Activated T-cell treated with anti-CD3 and anti-CD28 coated beads, Interleukin-2, amount 50 U/mL, for 4 hours (primary cell): ENCODE data around the gene SLC30A4. TPM values are rescaled to one million over a fixed set of nuclear protein-coding genes. Genes with fewer than 3 reads are reported as not detected.

ENCODE experiments used
- ATAC-seq, 2 donors: fragments of 200-7000 bp; cut with Tn5 transposase; one replicate each; pipeline ENCODE4 v1.10.0; 2021
- DNase-seq: peaks from one replicate; pipeline ENCODE4 v3.0.0-alpha.2; 2020
- H3K27me3 Mint-ChIP-seq: one replicate; pipeline ENCODE4 v1.8.0; 2021; ENCODE audit warnings: low read depth, mixed read lengths
- H3K36me3 Mint-ChIP-seq: one replicate; pipeline ENCODE4 v1.8.0; 2022; ENCODE audit warnings: mixed read lengths; ENCODE audit not compliant: insufficient read depth
- H3K4me1 Mint-ChIP-seq: one replicate; pipeline ENCODE4 v1.8.0; 2021; ENCODE audit warnings: low read depth, mixed read lengths
- H3K4me3 Mint-ChIP-seq: one replicate; pipeline ENCODE4 v1.8.0; 2021; ENCODE audit warnings: mild to moderate bottlenecking, moderate library complexity, mixed read lengths
- H3K9me3 Mint-ChIP-seq: one replicate; pipeline ENCODE4 v1.8.0; 2021; ENCODE audit warnings: mixed read lengths
- total RNA-seq, 3 donors: library from RNA; stranded (reverse); gene quantifications; one replicate each; pipeline ENCODE4 v1.2.1, GENCODE V29; 2021

SLC30A4 gene
- total RNA-seq, 3 donors from 2014 or later: 0.98 to 1.2 (median 1.1) TPM

GRCh38 chr15:45449916-45450867 lies 72.4 kb downstream of the SLC30A4 start:
- H3K27me3 Mint-ChIP-seq: peaks cover 2% of the 10 kb centered on the region
- H3K4me3 Mint-ChIP-seq: no peak overlapping the region
- H3K4me1 Mint-ChIP-seq: peaks cover 16% of the 10 kb centered on the region
- H3K9me3 Mint-ChIP-seq: no peaks in the 10 kb centered on the region
- ATAC-seq (no peak), DNase-seq (no peak)
- H3K36me3 Mint-ChIP-seq: no peaks in the 10 kb centered on the region

- DNase-seq: no peak
- H3K27me3 Mint-ChIP-seq: peaks cover 4% of the 10 kb centered on the region
- peaks cover 8% of the 10 kb centered on the region for H3K4me1 Mint-ChIP-seq
- no peaks in the 10 kb centered on the region for H3K36me3 Mint-ChIP-seq
- H3K4me3 Mint-ChIP-seq: no peak overlapping the region
- no peaks in the 10 kb centered on the region for H3K9me3 Mint-ChIP-seq
- no peak for ATAC-seq
Observed at GRCh38 chr15:45449395-45449794, 73.2 kb downstream of the SLC30A4 start.

GRCh38 chr15:45448066-45448915 lies 74.3 kb downstream of the SLC30A4 start:
- H3K9me3 Mint-ChIP-seq: no peaks in the 10 kb centered on the region
- H3K4me3 Mint-ChIP-seq: no peak overlapping the region
- H3K36me3 Mint-ChIP-seq: no peaks in the 10 kb centered on the region
- no peaks in the 10 kb centered on the region for H3K4me1 Mint-ChIP-seq
- ATAC-seq (no peak), DNase-seq (no peak)
- peaks cover 4% of the 10 kb centered on the region for H3K27me3 Mint-ChIP-seq

GRCh38 chr15:45443645-45444044 lies 78.9 kb downstream of the SLC30A4 start:
- H3K9me3 Mint-ChIP-seq: no peaks in the 10 kb centered on the region

GRCh38 chr15:45442507-45443135 lies 79.9 kb downstream of the SLC30A4 start:
- no peaks in the 10 kb centered on the region for H3K36me3 Mint-ChIP-seq
- no peak for ATAC-seq

More at GRCh38 chr15:45443645-45444044, 78.9 kb downstream of the SLC30A4 start:
- ATAC-seq: no peak
- H3K4me1 Mint-ChIP-seq: no peaks in the 10 kb centered on the region
- H3K4me3 Mint-ChIP-seq: no peak overlapping the region
- no peaks in the 10 kb centered on the region for H3K36me3 Mint-ChIP-seq
- DNase-seq: no peak
- H3K27me3 Mint-ChIP-seq: peaks cover 4% of the 10 kb centered on the region

GRCh38 chr15:45441686-45442085 lies 80.9 kb downstream of the SLC30A4 start:
- peaks cover 3% of the 10 kb centered on the region for H3K27me3 Mint-ChIP-seq
- DNase-seq: no peak
- ATAC-seq: no peak
- no peaks in the 10 kb centered on the region for H3K9me3 Mint-ChIP-seq
- H3K4me1 Mint-ChIP-seq: no peaks in the 10 kb centered on the region
- no peak overlapping the region for H3K4me3 Mint-ChIP-seq
- H3K36me3 Mint-ChIP-seq: no peaks in the 10 kb centered on the region

More at GRCh38 chr15:45442507-45443135, 79.9 kb downstream of the SLC30A4 start:
- H3K9me3 Mint-ChIP-seq: no peaks in the 10 kb centered on the region
- H3K27me3 Mint-ChIP-seq: peaks cover 4% of the 10 kb centered on the region
- no peaks in the 10 kb centered on the region for H3K4me1 Mint-ChIP-seq
- no peak overlapping the region for H3K4me3 Mint-ChIP-seq
- no peak for DNase-seq

GRCh38 chr15:45441036-45441435 lies 81.5 kb downstream of the SLC30A4 start:
- no peaks in the 10 kb centered on the region for H3K4me1 Mint-ChIP-seq
- peaks cover 2% of the 10 kb centered on the region for H3K27me3 Mint-ChIP-seq

GRCh38 chr15:45439521-45440260 lies 82.9 kb downstream of the SLC30A4 start:
- Mint-ChIP-seq H3K4me3 (no peak overlapping the region), H3K4me1 (no peaks in the 10 kb centered on the region), H3K36me3 (no peaks in the 10 kb centered on the region), H3K9me3 (no peaks in the 10 kb centered on the region), H3K27me3 (no peaks in the 10 kb centered on the region)
- no peak for ATAC-seq
- no peak for DNase-seq

More at GRCh38 chr15:45441036-45441435, 81.5 kb downstream of the SLC30A4 start:
- ATAC-seq (no peak), DNase-seq (no peak)
- H3K9me3 Mint-ChIP-seq: no peaks in the 10 kb centered on the region
- H3K36me3 Mint-ChIP-seq: no peaks in the 10 kb centered on the region
- no peak overlapping the region for H3K4me3 Mint-ChIP-seq

- no peaks in the 10 kb centered on the region for H3K36me3 Mint-ChIP-seq
- H3K9me3 Mint-ChIP-seq: no peaks in the 10 kb centered on the region
- DNase-seq: no peak
Observed at GRCh38 chr15:45435124-45435903, 87.2 kb downstream of the SLC30A4 start.

GRCh38 chr15:45434078-45434567 lies 88.4 kb downstream of the SLC30A4 start:
- no peaks in the 10 kb centered on the region for H3K9me3 Mint-ChIP-seq
- peaks cover 2% of the 10 kb centered on the region for H3K4me1 Mint-ChIP-seq
- no peak for DNase-seq
- no peaks in the 10 kb centered on the region for H3K36me3 Mint-ChIP-seq
- H3K27me3 Mint-ChIP-seq: peaks cover 4% of the 10 kb centered on the region
- no peak for ATAC-seq
- H3K4me3 Mint-ChIP-seq: no peak overlapping the region

More at GRCh38 chr15:45435124-45435903, 87.2 kb downstream of the SLC30A4 start:
- no peak overlapping the region for H3K4me3 Mint-ChIP-seq
- ATAC-seq: no peak
- H3K4me1 Mint-ChIP-seq: peaks cover 2% of the 10 kb centered on the region
- peaks cover 4% of the 10 kb centered on the region for H3K27me3 Mint-ChIP-seq

- H3K27me3 Mint-ChIP-seq: peaks cover 4% of the 10 kb centered on the region
Observed at GRCh38 chr15:45431511-45431910, 91.0 kb downstream of the SLC30A4 start.

GRCh38 chr15:45429941-45430792 lies 92.4 kb downstream of the SLC30A4 start:
- no peaks in the 10 kb centered on the region for H3K36me3 Mint-ChIP-seq
- peak overlapping the region; percentile 65 for H3K4me3 Mint-ChIP-seq
- peaks cover 2% of the 10 kb centered on the region for H3K4me1 Mint-ChIP-seq
- ATAC-seq (peak; percentile 96), DNase-seq (peak; percentile 87)
- no peaks in the 10 kb centered on the region for H3K9me3 Mint-ChIP-seq
- peaks cover 4% of the 10 kb centered on the region for H3K27me3 Mint-ChIP-seq

More at GRCh38 chr15:45431511-45431910, 91.0 kb downstream of the SLC30A4 start:
- no peak for ATAC-seq
- no peaks in the 10 kb centered on the region for H3K9me3 Mint-ChIP-seq
- no peak overlapping the region for H3K4me3 Mint-ChIP-seq
- no peaks in the 10 kb centered on the region for H3K36me3 Mint-ChIP-seq
- no peak for DNase-seq
- peaks cover 2% of the 10 kb centered on the region for H3K4me1 Mint-ChIP-seq
